ENCODE data around the gene COL6A2. TPM values are rescaled to one million over a fixed set of nuclear protein-coding genes. Genes with fewer than 3 reads are reported as not detected.
"Not testable (repeated sequence)": the region's sequence is repeated elsewhere in the genome, so short reads cannot be mapped to it uniquely, and the experiment has no call there.

Gene COL6A2
- total RNA-seq, 1 donor from 2014 or later, result 114 TPM

DNA sequence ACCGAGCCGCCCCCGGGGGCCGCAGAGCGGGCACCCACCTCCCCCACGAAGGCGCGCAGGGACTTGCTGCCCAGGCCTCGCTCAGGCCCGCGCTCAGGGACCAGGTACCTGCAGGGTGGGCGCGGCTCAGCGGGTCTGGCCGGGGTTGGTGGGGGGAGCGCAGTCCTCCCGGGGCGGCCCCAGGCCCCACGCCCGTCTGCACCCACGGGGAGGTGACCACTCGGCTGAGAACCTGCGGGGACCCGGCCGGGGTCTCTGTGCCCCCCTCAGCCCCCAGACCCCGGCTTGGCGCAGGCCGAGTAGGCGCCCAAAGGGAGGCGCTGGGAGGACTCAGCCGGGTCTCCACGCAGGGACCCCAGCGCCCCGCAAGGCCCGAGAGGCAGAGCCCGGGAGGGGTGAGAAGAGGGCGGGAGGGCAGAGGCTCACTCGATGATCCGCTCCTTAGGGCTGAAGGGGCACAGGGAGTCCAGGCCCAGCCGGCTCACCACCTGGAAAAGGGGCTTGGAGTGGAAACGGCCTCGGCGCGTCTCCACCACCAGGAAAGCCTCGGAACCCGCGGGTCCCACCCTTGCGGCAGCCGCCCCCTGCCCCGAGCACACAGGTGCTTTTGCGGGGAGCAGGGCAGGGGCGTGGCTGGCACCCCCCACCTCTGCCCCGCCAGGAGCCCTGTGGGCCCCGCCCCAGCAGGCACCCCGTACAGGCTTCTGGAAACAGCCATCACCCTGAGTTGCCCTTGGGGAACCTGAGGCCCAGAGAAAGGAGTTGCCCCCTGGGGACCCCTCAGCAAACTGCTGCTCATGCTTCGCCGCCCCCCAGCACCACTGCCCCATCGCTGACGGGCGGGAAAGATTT is 48.2 kb downstream of the COL6A2 start:
- no peak for DNase-seq (ENCODE audit: extremely low spot score, unreplicated experiment)
- Mint-ChIP-seq H3K27ac (peak overlapping the region; percentile 42), H3K4me1 (ENCODE audit: unreplicated experiment) (peaks cover 22% of the 10 kb centered on the region), H3K4me3 (peak overlapping the region; percentile 10), H3K36me3 (peaks cover 3% of the 10 kb centered on the region), H3K27me3 (peaks cover 18% of the 10 kb centered on the region), H3K9me3 (no peaks in the 10 kb centered on the region)
- TF ChIP-seq, protein P1, sequence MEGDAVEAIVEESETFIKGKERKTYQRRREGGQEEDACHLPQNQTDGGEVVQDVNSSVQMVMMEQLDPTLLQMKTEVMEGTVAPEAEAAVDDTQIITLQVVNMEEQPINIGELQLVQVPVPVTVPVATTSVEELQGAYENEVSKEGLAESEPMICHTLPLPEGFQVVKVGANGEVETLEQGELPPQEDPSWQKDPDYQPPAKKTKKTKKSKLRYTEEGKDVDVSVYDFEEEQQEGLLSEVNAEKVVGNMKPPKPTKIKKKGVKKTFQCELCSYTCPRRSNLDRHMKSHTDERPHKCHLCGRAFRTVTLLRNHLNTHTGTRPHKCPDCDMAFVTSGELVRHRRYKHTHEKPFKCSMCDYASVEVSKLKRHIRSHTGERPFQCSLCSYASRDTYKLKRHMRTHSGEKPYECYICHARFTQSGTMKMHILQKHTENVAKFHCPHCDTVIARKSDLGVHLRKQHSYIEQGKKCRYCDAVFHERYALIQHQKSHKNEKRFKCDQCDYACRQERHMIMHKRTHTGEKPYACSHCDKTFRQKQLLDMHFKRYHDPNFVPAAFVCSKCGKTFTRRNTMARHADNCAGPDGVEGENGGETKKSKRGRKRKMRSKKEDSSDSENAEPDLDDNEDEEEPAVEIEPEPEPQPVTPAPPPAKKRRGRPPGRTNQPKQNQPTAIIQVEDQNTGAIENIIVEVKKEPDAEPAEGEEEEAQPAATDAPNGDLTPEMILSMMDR (conservative IDR thresholded peaks at IDR 0.05), result no peak

DNA sequence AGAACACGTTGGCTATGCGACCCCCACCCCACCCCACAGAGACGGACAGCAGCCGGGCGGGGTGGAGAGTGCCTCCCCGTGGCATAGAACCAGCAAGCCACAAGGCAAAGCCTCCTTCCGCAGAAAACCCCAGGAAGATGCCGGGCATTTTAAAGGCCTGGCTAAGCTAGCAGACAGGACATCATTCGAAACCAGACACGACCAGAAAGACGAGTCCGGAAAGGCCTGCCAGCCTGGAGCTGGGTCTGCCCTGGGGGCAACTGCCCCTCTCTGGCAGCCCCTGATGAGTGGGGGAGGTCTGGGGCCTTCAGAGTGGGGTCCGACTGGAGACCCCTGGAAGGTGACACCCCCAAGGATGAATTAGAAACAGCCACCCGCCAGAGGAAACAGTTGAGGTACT is 48.9 kb downstream of the COL6A2 start:
- Mint-ChIP-seq H3K4me3 (peak overlapping the region; percentile 10), H3K27me3 (peaks cover 12% of the 10 kb centered on the region), H3K4me1 (ENCODE audit: unreplicated experiment) (peaks cover 18% of the 10 kb centered on the region), H3K27ac (peak overlapping the region; percentile 42), H3K36me3 (no peaks in the 10 kb centered on the region), H3K9me3 (no peaks in the 10 kb centered on the region)
- TF ChIP-seq, protein P1 (conservative IDR thresholded peaks at IDR 0.05), result no peak
- no peak for DNase-seq (ENCODE audit: extremely low spot score, unreplicated experiment)

- not testable (repeated sequence) for H3K4me3 Mint-ChIP-seq; H3K27me3 Mint-ChIP-seq; H3K27ac Mint-ChIP-seq; H3K36me3 Mint-ChIP-seq; H3K9me3 Mint-ChIP-seq; DNase-seq (ENCODE audit: extremely low spot score, unreplicated experiment)
- H3K4me1 Mint-ChIP-seq (ENCODE audit: unreplicated experiment), result peaks cover 18% of the 10 kb centered on the region
- TF ChIP-seq, protein P1 (conservative IDR thresholded peaks at IDR 0.05), result peak; percentile 64
These were observed 49.5 kb downstream of the COL6A2 start for GRCh38 chr21:46147429-46147828.

- H3K4me1 Mint-ChIP-seq (ENCODE audit: unreplicated experiment), result peaks cover 18% of the 10 kb centered on the region
- no peak for DNase-seq (ENCODE audit: extremely low spot score, unreplicated experiment)
- no peaks in the 10 kb centered on the region for H3K36me3 Mint-ChIP-seq
- H3K9me3 Mint-ChIP-seq, result no peaks in the 10 kb centered on the region
- TF ChIP-seq, protein P1 (conservative IDR thresholded peaks at IDR 0.05), result no peak
- H3K27ac Mint-ChIP-seq, result no peak overlapping the region
- no peak overlapping the region for H3K4me3 Mint-ChIP-seq
- peaks cover 3% of the 10 kb centered on the region for H3K27me3 Mint-ChIP-seq
These were observed 50.2 kb downstream of the COL6A2 start for GRCh38 chr21:46148106-46148505.

GRCh38 chr21:46149205-46149901 is 51.4 kb downstream of the COL6A2 start:
- H3K9me3 Mint-ChIP-seq, result no peaks in the 10 kb centered on the region
- no peak for DNase-seq (ENCODE audit: extremely low spot score, unreplicated experiment)
- H3K4me3 Mint-ChIP-seq, result no peak overlapping the region
- no peak overlapping the region for H3K27ac Mint-ChIP-seq
- H3K36me3 Mint-ChIP-seq, result no peaks in the 10 kb centered on the region
- TF ChIP-seq, protein P1 (conservative IDR thresholded peaks at IDR 0.05), result no peak
- peaks cover 10% of the 10 kb centered on the region for H3K4me1 Mint-ChIP-seq (ENCODE audit: unreplicated experiment)
- no peaks in the 10 kb centered on the region for H3K27me3 Mint-ChIP-seq
